Measurements from ENCODE around the gene OR5T2.
"Not testable (repeated sequence)": the region's sequence is repeated elsewhere in the genome, so short reads cannot be mapped to it uniquely, and the experiment has no call there.

Gene OR5T2

GRCh38 chr11:56234155-56234554 lies at the start of gene OR5T2:
TSS of gene OR5T2 (minus strand) at chr11:56234255. CDS start at chr11:56233062, 1,193 bp downstream.
- no peak for DNase-seq (ENCODE audit: low read depth)
- no peak within 1 kb of the TSS for H3K4me3 ChIP-seq (ENCODE audit: low read depth, low read length)

GRCh38 chr11:56273854-56274253 lies 39.8 kb upstream of the OR5T2 start, which contains the start of gene OR5T1:
TSS of gene OR5T1 (plus strand) at chr11:56274154. CDS start at chr11:56275639, 1,485 bp downstream.
- H3K4me3 ChIP-seq (ENCODE audit: low read depth, low read length): no peak within 1 kb of the TSS
- no peak for DNase-seq (ENCODE audit: low read depth)

- no peak overlapping the region for H3K4me3 ChIP-seq (ENCODE audit: low read depth, low read length)
- DNase-seq (ENCODE audit: low read depth): no peak
These were observed 37.0 kb upstream of the OR5T2 start for GRCh38 chr11:56271092-56271491.

GRCh38 chr11:56251954-56252353 lies 17.9 kb upstream of the OR5T2 start, which contains the start of gene OR5T3:
TSS of gene OR5T3 (plus strand) at chr11:56252254. CDS start at chr11:56252254, 0 bp downstream.
- no peak within 1 kb of the TSS for H3K4me3 ChIP-seq (ENCODE audit: low read depth, low read length)
- DNase-seq (ENCODE audit: low read depth): no peak

GRCh38 chr11:56219735-56220134 lies 14.3 kb downstream of the OR5T2 start:
- DNase-seq (ENCODE audit: low read depth); H3K4me3 ChIP-seq (ENCODE audit: low read depth, low read length): not testable (repeated sequence)

- no peak for DNase-seq (ENCODE audit: low read depth)
- no peak overlapping the region for H3K4me3 ChIP-seq (ENCODE audit: low read depth, low read length)
These were observed 19.5 kb downstream of the OR5T2 start for GRCh38 chr11:56214537-56214936.

- no peak overlapping the region for H3K4me3 ChIP-seq (ENCODE audit: low read depth, low read length)
- DNase-seq (ENCODE audit: low read depth): no peak
These were observed 26.3 kb downstream of the OR5T2 start for GRCh38 chr11:56207790-56208189.

GRCh38 chr11:56197367-56197766 lies 36.7 kb downstream of the OR5T2 start:
- H3K4me3 ChIP-seq (ENCODE audit: low read depth, low read length): no peak overlapping the region
- DNase-seq (ENCODE audit: low read depth): no peak

GRCh38 chr11:56196705-56197104 lies 37.4 kb downstream of the OR5T2 start:
- H3K4me3 ChIP-seq (ENCODE audit: low read depth, low read length): no peak overlapping the region
- no peak for DNase-seq (ENCODE audit: low read depth)

GRCh38 chr11:56188602-56189001 lies 45.5 kb downstream of the OR5T2 start:
- DNase-seq (ENCODE audit: low read depth): no peak
- H3K4me3 ChIP-seq (ENCODE audit: low read depth, low read length): no peak overlapping the region

GRCh38 chr11:56183459-56183858 lies 50.6 kb downstream of the OR5T2 start:
- no peak overlapping the region for H3K4me3 ChIP-seq (ENCODE audit: low read depth, low read length)
- DNase-seq (ENCODE audit: low read depth): no peak

All from skeletal muscle cell (primary cell).